HCT116 (cell line): ENCODE results near the gene CALM1. TPM values are rescaled to one million over a fixed set of nuclear protein-coding genes. Genes with fewer than 3 reads are reported as not detected.
"Not testable (repeated sequence)": the region's sequence is repeated elsewhere in the genome, so short reads cannot be mapped to it uniquely, and the experiment has no call there.

Experiments used
- ATAC-seq: fragments of 200-7000 bp; cut with Tn5 transposase; 2 replicates; pipeline ENCODE4 v1.9.1; 2020; ENCODE audit warnings: mild to moderate bottlenecking, moderate library complexity
- BruUV-seq: library from RNA; stranded (reverse); fragments of 400-500 nt; replicated peaks from 2 replicates; lab custom pipeline; 2021; lab: Mats Ljungman, UMichigan
- CTCF ChIA-PET: fragments of 300-600 bp; sonication (Branson Sonifier 250); formaldehyde crosslinking; loops from one replicate; lab custom pipeline; 2021; ENCODE audit warnings: antibody characterized with exemption; lab: Charles Lee
- POLR2A ChIA-PET: fragments of 300-600, 350-600 bp; sonication (Branson Sonifier 250); formaldehyde crosslinking; loops from one replicate; lab custom pipeline; 2021; ENCODE audit warnings: antibody characterized with exemption; lab: Charles Lee
- RAD21 ChIA-PET, 2 experiments: fragments of 300-600 bp; sonication (Branson Sonifier 250); formaldehyde crosslinking; loops; one replicate each; lab custom pipeline; 2023; ENCODE audit warnings: low total read pairs in 2 of 2; ENCODE audit not compliant: uncharacterized antibody in 2 of 2, unreplicated experiment in 2 of 2, low non-redundant PET in 1 of 2; lab: Charles Lee
- DNase-seq: peaks from one replicate; pipeline ENCODE4 v3.0.0-alpha.2; 2010; ENCODE audit warnings: low read depth, low spot score
- H2AFZ ChIP-seq: fragments of 200-600 bp; shearing (Covaris generic), sonication (generic); 2 replicates; pipeline ENCODE4 v1.6.1; 2017; ENCODE audit warnings: low read depth, mixed run types, mixed read lengths, antibody characterized with exemption, low read length; ENCODE audit not compliant: poor library complexity, severe bottlenecking
- H3K27ac ChIP-seq: 2 replicates; pipeline ENCODE4 v1.5.1; 2012; ENCODE audit warnings: low read depth, low read length
- H3K27me3 ChIP-seq: fragments of 200-600 bp; sonication (generic); 2 replicates; pipeline ENCODE4 v1.6.1; 2016; ENCODE audit warnings: mixed run types, low read length, mixed read lengths; ENCODE audit not compliant: insufficient read depth
- H3K36me3 ChIP-seq, 2 experiments: fragments of 200-500 bp in 1 of 2; fragments of 200-600 bp in 1 of 2; sonication (Bioruptor generic) in 1 of 2; sonication (generic) in 1 of 2; 2 replicates each; pipeline versions ENCODE4 v1.5.1 to v1.6.1; 2014 to 2016; ENCODE audit warnings: low read length in 2 of 2, inconsistent platforms in 1 of 2, mixed read lengths in 1 of 2, mixed run types in 1 of 2; ENCODE audit not compliant: insufficient read depth in 2 of 2, control insufficient read depth in 1 of 2
- H3K4me1 ChIP-seq, 2 experiments: fragments of 200-600 bp in 1 of 2; sonication (generic) in 1 of 2; 2 replicates each; pipeline versions ENCODE4 v1.5.1 to v1.6.1; 2012 to 2017; ENCODE audit warnings: low read length in 2 of 2, inconsistent platforms in 1 of 2, mild to moderate bottlenecking in 1 of 2, mixed read lengths in 1 of 2, mixed run types in 1 of 2, moderate library complexity in 1 of 2; ENCODE audit not compliant: insufficient read depth in 2 of 2, control insufficient read depth in 1 of 2
- H3K4me2 ChIP-seq: fragments of 200-600 bp; sonication (generic); 2 replicates; pipeline ENCODE4 v1.6.1; 2017; ENCODE audit warnings: mixed run types, low read length, mixed read lengths
- H3K4me3 ChIP-seq, 2 experiments: fragments of 200-600 bp in 1 of 2; sonication (generic) in 1 of 2; replicated peaks in 1 of 2; 2 replicates each; pipeline ENCODE4 v1.5.1; 2011 to 2016; ENCODE audit warnings: low read length in 2 of 2, control low read depth in 1 of 2, low read depth in 1 of 2, mild to moderate bottlenecking in 1 of 2, mixed read lengths in 1 of 2, mixed run types in 1 of 2
- H3K79me2 ChIP-seq: fragments of 200-600 bp; sonication (generic); 2 replicates; pipeline ENCODE4 v1.6.1; 2017; ENCODE audit warnings: mild to moderate bottlenecking, mixed run types, low read length, moderate library complexity, mixed read lengths; ENCODE audit not compliant: insufficient read depth
- H3K9ac ChIP-seq: fragments of 200-600 bp; sonication (generic); 2 replicates; pipeline ENCODE4 v1.6.1; 2016; ENCODE audit warnings: low read length, mixed read lengths
- H3K9me2 ChIP-seq: fragments of 200-600 bp; sonication (generic), shearing (Covaris generic); 2 replicates; pipeline ENCODE4 v1.6.1; 2017; ENCODE audit warnings: mixed run types, mild to moderate bottlenecking, moderate library complexity; ENCODE audit not compliant: insufficient read depth
- H3K9me3 ChIP-seq, 2 experiments: fragments of 200-500 bp in 1 of 2; fragments of 200-600 bp in 1 of 2; sonication (Bioruptor generic) in 1 of 2; sonication (generic) in 1 of 2; 2 replicates each; pipeline ENCODE4 v1.6.1; 2014 to 2017; ENCODE audit warnings: low read length in 2 of 2, mixed read lengths in 2 of 2, inconsistent platforms in 1 of 2, low read depth in 1 of 2, mild to moderate bottlenecking in 1 of 2, mixed run types in 1 of 2, moderate library complexity in 1 of 2; ENCODE audit not compliant: control insufficient read depth in 1 of 2, insufficient read depth in 1 of 2
- H4K20me1 ChIP-seq: fragments of 200-600 bp; sonication (generic), shearing (Covaris generic); 2 replicates; pipeline ENCODE4 v1.6.1; 2017; ENCODE audit warnings: mixed run types, mild to moderate bottlenecking, moderate library complexity; ENCODE audit not compliant: insufficient read depth
- CEBPB ChIP-seq: IDR thresholded peaks from 2 replicates; pipeline ENCODE4 v1.6.1; 2012; ENCODE audit warnings: low read depth
- ZFX ChIP-seq: fragments of 450-650 bp; IDR thresholded peaks from 2 replicates; pipeline ENCODE4 v1.6.1; 2017
- intact Hi-C: fragments of 100-400 bp; cut with micrococcal nuclease; formaldehyde crosslinking; loops from 2 replicates; pipeline ENCODE4 v1.10.0; 2022
- total RNA-seq: library from RNA; stranded (reverse); gene quantifications from one replicate; pipeline ENCODE4 v1.2.1, GENCODE V29; 2021; ENCODE audit not compliant: unreplicated experiment
- TF ChIP-seq, protein P1 (sequence below): IDR thresholded peaks from 2 replicates; pipeline ENCODE4 v1.6.1; 2012

CALM1 gene
- total RNA-seq, 1 experiment from 2014 or later = 261 TPM

DNA sequence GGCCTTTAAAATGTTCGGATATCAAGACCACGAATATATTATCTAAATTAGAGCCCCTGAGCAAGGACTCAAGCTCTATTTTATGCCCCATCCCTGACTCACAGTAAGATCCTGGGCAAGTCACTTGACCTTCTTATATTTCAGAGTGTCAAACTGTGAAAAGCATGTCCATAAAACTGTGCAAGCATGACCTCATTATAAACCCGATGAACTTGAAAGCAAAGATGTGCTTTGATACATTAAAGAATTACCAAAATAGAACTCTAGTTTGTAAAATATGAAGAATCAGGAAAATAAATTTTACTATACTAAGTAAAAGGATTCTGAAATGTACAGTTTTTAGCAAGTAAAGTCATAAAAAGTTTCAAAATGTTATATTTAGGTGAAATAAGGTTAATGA is 2.9 kb upstream of the CALM1 start:
- Histone ChIP-seq H3K4me1 (peaks cover 7 to 13% of the 10 kb centered on the region in 2 experiments), H3K36me3 (no peaks in the 10 kb centered on the region), H2AFZ (no peak overlapping the region), H3K9ac (no peak overlapping the region), H3K27ac (no peak overlapping the region), H3K79me2 (peaks cover 19% of the 10 kb centered on the region), H3K4me2 (no peak overlapping the region), H4K20me1 (peaks cover 4% of the 10 kb centered on the region; the same call in 1 of the 2 replicates), H3K9me2 (no peaks in the 10 kb centered on the region), H3K27me3 (no peaks in the 10 kb centered on the region), H3K4me3 (no peak overlapping the region), H3K9me3 (no peaks in the 10 kb centered on the region)
- RAD21 ChIA-PET = no interaction called here
- CTCF ChIA-PET = no interaction called here
- TF ChIP-seq, protein P1, sequence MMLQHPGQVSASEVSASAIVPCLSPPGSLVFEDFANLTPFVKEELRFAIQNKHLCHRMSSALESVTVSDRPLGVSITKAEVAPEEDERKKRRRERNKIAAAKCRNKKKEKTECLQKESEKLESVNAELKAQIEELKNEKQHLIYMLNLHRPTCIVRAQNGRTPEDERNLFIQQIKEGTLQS = no peak
- no peak for TF ChIP-seq CEBPB
- no peak for TF ChIP-seq ZFX
- no TSS peak for BruUV-seq
- POLR2A ChIA-PET = no interaction called here
- DNase-seq (no peak), ATAC-seq (no peak)
- intact Hi-C loops = no loop called here

DNA sequence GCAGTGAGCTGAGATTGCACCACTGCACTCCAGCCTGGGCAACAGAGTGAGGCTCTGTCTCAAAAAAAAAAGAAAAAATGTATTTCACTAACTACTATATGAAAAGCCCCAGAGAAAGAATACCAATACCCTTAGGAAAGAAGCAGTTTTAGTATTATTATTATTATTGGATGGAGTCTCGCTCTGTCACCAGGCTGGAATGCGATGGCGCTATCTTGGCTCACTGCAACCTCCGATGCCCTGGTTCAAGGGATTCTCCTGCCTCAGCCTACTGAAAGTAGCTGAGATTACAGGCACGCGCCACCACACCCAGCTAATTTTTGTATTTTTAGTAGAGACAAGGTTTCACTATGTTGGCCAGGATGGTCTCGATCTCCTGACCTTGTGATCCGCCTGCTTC is 2.0 kb upstream of the CALM1 start:
- H3K27ac ChIP-seq, H2AFZ ChIP-seq, POLR2A ChIA-PET, H3K36me3 ChIP-seq, DNase-seq, H3K4me3 ChIP-seq, ATAC-seq, H3K27me3 ChIP-seq, CTCF ChIA-PET, H3K9ac ChIP-seq, H3K9me2 ChIP-seq, BruUV-seq, RAD21 ChIA-PET, H3K9me3 ChIP-seq, H3K4me2 ChIP-seq: not testable (repeated sequence)
- peaks cover 10% of the 10 kb centered on the region; the same call in 1 of the 2 replicates for H4K20me1 ChIP-seq
- intact Hi-C loops = loop anchor here (5.0 kb wide), 1 partner anchor 62 kb away; the partner anchor contains the start of gene NRDE2
- peaks cover 11 to 21% of the 10 kb centered on the region in 2 experiments for H3K4me1 ChIP-seq
- H3K79me2 ChIP-seq = peaks cover 27% of the 10 kb centered on the region
